Kidney capillary endothelial cell (primary cell): Measurements from ENCODE around the gene MAGEA12.
"Not testable (repeated sequence)": the region's sequence is repeated elsewhere in the genome, so short reads cannot be mapped to it uniquely, and the experiment has no call there.

Experiments
- DNase-seq: peaks from one replicate; pipeline ENCODE4 v3.0.0-alpha.2; 2018; ENCODE audit warnings: low spot score

Gene MAGEA12

GRCh38 chrX:152766562-152766961 is 33.0 kb downstream of the MAGEA12 start:
- DNase-seq, result not testable (repeated sequence)

- DNase-seq, result not testable (repeated sequence)
Observed at GRCh38 chrX:152769549-152770289, 36.2 kb downstream of the MAGEA12 start, which contains the start of gene MAGEA6. TSS of gene MAGEA6 (minus strand) at chrX:152769689. CDS start at chrX:152767650, 2,039 bp downstream.

GRCh38 chrX:152787062-152787461 is 53.5 kb downstream of the MAGEA12 start:
- DNase-seq, result not testable (repeated sequence)
